IMR-90 (cell line): Measurements from ENCODE around the gene LPIN1. TPM values are rescaled to one million over a fixed set of nuclear protein-coding genes. Genes with fewer than 3 reads are reported as not detected.

Source experiments
- ATAC-seq: fragments of 200-7000 bp; cut with Tn5 transposase; 2 replicates; pipeline ENCODE4 v1.9.1; 2020; ENCODE audit warnings: low read depth, mild to moderate bottlenecking, moderate library complexity
- BruUV-seq: library from RNA; stranded (reverse); fragments of 400-500 nt; replicated peaks from 2 replicates; lab custom pipeline; 2021; lab: Mats Ljungman, UMichigan
- CTCF ChIA-PET: fragments of 300-600 bp; formaldehyde crosslinking; extraction: SDS; loops from one replicate; lab custom pipeline; 2021; ENCODE audit warnings: antibody characterized with exemption; lab: Yijun Ruan, JAX
- POLR2A ChIA-PET: fragments of 300-600 bp; sonication (Branson Sonifier 250); formaldehyde crosslinking; loops from one replicate; lab custom pipeline; 2022; ENCODE audit warnings: antibody characterized with exemption; ENCODE audit not compliant: unreplicated experiment; lab: Charles Lee
- DNase-seq: peaks from one replicate; pipeline ENCODE4 v3.0.0; 2013
- H2AFZ ChIP-seq: replicated peaks from 2 replicates; pipeline ENCODE3; 2013; ENCODE audit warnings: low read length, mild to moderate bottlenecking; ENCODE audit not compliant: poor library complexity
- H2AK5ac ChIP-seq: 2 replicates; pipeline ENCODE4 v1.6.1; 2013; ENCODE audit warnings: low read depth, low read length, inconsistent platforms
- H2AK9ac ChIP-seq: replicated peaks from 2 replicates; pipeline ENCODE3; 2013; ENCODE audit warnings: mild to moderate bottlenecking, low read depth, low read length, moderate library complexity; ENCODE audit not compliant: poor library complexity
- H2BK120ac ChIP-seq: 2 replicates; pipeline ENCODE4 v1.6.1; 2013; ENCODE audit warnings: low read depth, low read length, inconsistent platforms
- H2BK15ac ChIP-seq: 3 replicates; pipeline ENCODE4 v1.6.1; 2013; ENCODE audit warnings: low read depth, low read length, inconsistent platforms
- H2BK20ac ChIP-seq: 2 replicates; pipeline ENCODE4 v1.6.1; 2013; ENCODE audit warnings: low read depth, mild to moderate bottlenecking, inconsistent platforms, low read length, moderate library complexity
- H2BK5ac ChIP-seq: 2 replicates; pipeline ENCODE4 v1.6.1; 2013; ENCODE audit warnings: mild to moderate bottlenecking, low read depth, low read length, inconsistent platforms; ENCODE audit not compliant: poor library complexity, severe bottlenecking
- H3K14ac ChIP-seq: replicated peaks from 2 replicates; pipeline ENCODE4 v1.6.1; 2013; ENCODE audit warnings: low read depth, low read length, inconsistent platforms
- H3K18ac ChIP-seq: 2 replicates; pipeline ENCODE4 v1.6.1; 2013; ENCODE audit warnings: low read depth, low read length, control low read depth
- H3K23ac ChIP-seq: 2 replicates; pipeline ENCODE4 v1.6.1; 2013; ENCODE audit warnings: low read depth, low read length, inconsistent platforms
- H3K27ac ChIP-seq: 2 replicates; pipeline ENCODE4 v1.5.1; 2013; ENCODE audit warnings: mild to moderate bottlenecking, control low read depth, low read length; ENCODE audit not compliant: insufficient read depth
- H3K27me3 ChIP-seq: 2 replicates; pipeline ENCODE4 v1.6.1; 2013; ENCODE audit warnings: low read length; ENCODE audit not compliant: control insufficient read depth, insufficient read depth
- H3K36me3 ChIP-seq: 2 replicates; pipeline ENCODE4 v1.6.1; 2013; ENCODE audit warnings: low read length, mixed read lengths; ENCODE audit not compliant: control insufficient read depth, insufficient read depth
- H3K4ac ChIP-seq: 2 replicates; pipeline ENCODE4 v1.6.1; 2013; ENCODE audit warnings: low read depth, low read length, inconsistent platforms
- H3K4me1 ChIP-seq: 2 replicates; pipeline ENCODE4 v1.6.1; 2013; ENCODE audit warnings: low read length, mixed read lengths; ENCODE audit not compliant: control insufficient read depth, insufficient read depth
- H3K4me2 ChIP-seq: 2 replicates; pipeline ENCODE4 v1.6.1; 2013; ENCODE audit warnings: low read depth, mild to moderate bottlenecking, control low read depth, low read length, moderate library complexity
- H3K4me3 ChIP-seq: 2 replicates; pipeline ENCODE4 v1.5.1; 2013; ENCODE audit warnings: low read depth, mild to moderate bottlenecking, control low read depth, low read length, moderate library complexity; ENCODE audit not compliant: insufficient read depth
- H3K56ac ChIP-seq: 2 replicates; pipeline ENCODE4 v1.6.1; 2013; ENCODE audit warnings: low read length, inconsistent platforms; ENCODE audit not compliant: insufficient read depth; ENCODE audit errors: extremely low read depth
- H3K79me1 ChIP-seq, 2 experiments: 2 replicates each; pipeline ENCODE4 v1.6.1; 2013; ENCODE audit warnings: low read length in 2 of 2, inconsistent platforms in 1 of 2, low read depth in 1 of 2
- H3K9ac ChIP-seq: 2 replicates; pipeline ENCODE4 v1.6.1; 2013; ENCODE audit warnings: low read depth, low read length, control low read depth
- H3K9me1 ChIP-seq: 2 replicates; pipeline ENCODE4 v1.6.1; 2013; ENCODE audit warnings: low read length, inconsistent platforms; ENCODE audit not compliant: insufficient read depth
- H3K9me3 ChIP-seq: 2 replicates; pipeline ENCODE4 v1.6.1; 2013; ENCODE audit warnings: low read length; ENCODE audit not compliant: control insufficient read depth, insufficient read depth
- H4K20me1 ChIP-seq: 2 replicates; pipeline ENCODE4 v1.6.1; 2013; ENCODE audit warnings: low read length, inconsistent platforms; ENCODE audit not compliant: insufficient read depth
- H4K5ac ChIP-seq: 2 replicates; pipeline ENCODE4 v1.6.1; 2013; ENCODE audit warnings: mild to moderate bottlenecking, low read depth, low read length, control low read depth
- H4K8ac ChIP-seq, 2 experiments: 2 replicates each; pipeline ENCODE4 v1.6.1; 2013; ENCODE audit warnings: low read depth in 2 of 2, low read length in 2 of 2, control low read depth in 1 of 2, inconsistent platforms in 1 of 2
- H4K91ac ChIP-seq: 2 replicates; pipeline ENCODE4 v1.6.1; 2013; ENCODE audit warnings: low read depth, low read length, inconsistent platforms; ENCODE audit not compliant: insufficient read depth
- CEBPB ChIP-seq: IDR thresholded peaks from 2 replicates; pipeline ENCODE4 v1.6.1; 2012; ENCODE audit warnings: low read depth, low read length, improper control_type of control experiment
- CHD1 ChIP-seq: IDR thresholded peaks from 2 replicates; pipeline ENCODE4 v1.6.1; 2012; ENCODE audit warnings: low read depth, low read length, improper control_type of control experiment
- FOS ChIP-seq: fragments of 150-350 bp; IDR thresholded peaks from 2 replicates; pipeline ENCODE4 v1.6.1; 2016; ENCODE audit warnings: low read depth, low read length
- MAZ ChIP-seq: IDR thresholded peaks from 2 replicates; pipeline ENCODE4 v1.6.1; 2012; ENCODE audit warnings: low read depth, mild to moderate bottlenecking, low read length, improper control_type of control experiment, moderate library complexity, borderline replicate concordance
- NFE2L2 ChIP-seq: fragments of 150-350 bp; IDR thresholded peaks from 2 replicates; pipeline ENCODE4 v1.6.1; 2016; ENCODE audit warnings: low read depth, mild to moderate bottlenecking, low read length
- POLR2A ChIP-seq: IDR thresholded peaks from 2 replicates; pipeline ENCODE4 v1.6.1; 2012; ENCODE audit warnings: mild to moderate bottlenecking, low read depth, low read length
- RCOR1 ChIP-seq: IDR thresholded peaks from 2 replicates; pipeline ENCODE4 v1.6.1; 2012; ENCODE audit warnings: mild to moderate bottlenecking, low read length, improper control_type of control experiment; ENCODE audit not compliant: insufficient replicate concordance
- WGBS, 2 experiments: methylation state at CpG; one replicate each; pipeline versions ENCODE4 v1.1.5 to v1.1.7; 2013; ENCODE audit warnings: missing lambda C conversion rate in 2 of 2; ENCODE audit not compliant: insufficient read length in 1 of 2; ENCODE audit errors: extremely low coverage in 2 of 2; 5-methylcytosine and 5-hydroxymethylcytosine counted together
- dilution Hi-C: fragments of 300-500 bp; cut with HindIII; formaldehyde crosslinking; loops from one replicate; pipeline ENCODE4 v1.14.3; 2018; ENCODE audit warnings: low sequenced_read_pairs; ENCODE audit not compliant: unreplicated experiment
- in situ Hi-C: fragments of 300-500 bp; cut with MboI; formaldehyde crosslinking; loops from 3 replicates; pipeline ENCODE4 v1.14.3; 2019; ENCODE audit warnings: low sequenced_read_pairs, inconsistent platforms, mixed read lengths
- intact Hi-C: fragments of 100-400 bp; cut with micrococcal nuclease; formaldehyde crosslinking; loops from 2 replicates; pipeline ENCODE4 v1.10.0; 2022
- polyA plus RNA-seq, 3 experiments: library from polyadenylated mRNA; depleted of rRNA; stranded (reverse); fragments of >200 nt; gene quantifications; 2 replicates each; pipeline ENCODE4 v1.2.3, GENCODE V29; 2012; ENCODE audit warnings: low replicate concordance in 1 of 3
- total RNA-seq: library from RNA; depleted of rRNA; stranded (reverse); fragments of >200 nt; gene quantifications from 2 replicates; pipeline ENCODE4 v1.2.3, GENCODE V29; 2012
- TF ChIP-seq, protein P1 (sequence below): fragments of 150-350 bp; IDR thresholded peaks from 2 replicates; pipeline ENCODE4 v1.6.1; 2016; ENCODE audit warnings: low read depth, mild to moderate bottlenecking, low read length, moderate library complexity, borderline replicate concordance

The LPIN1 gene
- total and polyA plus RNA-seq, 2 of the 4 experiments (the other 2 are of a cell fraction), result 21.3 to 25.1 TPM

DNA sequence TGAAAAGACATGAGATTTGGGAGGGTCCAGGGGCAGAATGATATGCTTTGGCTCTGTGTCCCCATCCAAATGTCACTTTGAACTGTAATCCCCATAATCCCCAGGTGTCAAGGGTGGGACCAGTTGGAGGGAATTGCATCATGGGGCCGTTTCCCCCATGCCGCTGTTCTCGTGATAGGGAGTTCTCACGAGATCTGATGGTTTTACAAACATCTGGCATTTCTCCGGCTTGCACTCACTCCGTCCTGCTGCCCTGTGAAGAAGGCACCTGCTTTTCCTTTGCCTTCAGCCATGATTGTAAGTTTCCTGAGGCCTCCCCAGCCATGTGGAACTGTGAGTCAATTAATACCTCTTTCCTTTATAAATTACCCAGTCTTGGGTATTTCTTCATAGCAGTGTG is 51.4 kb downstream of the LPIN1 start:
- Histone ChIP-seq H4K20me1 (no peaks in the 10 kb centered on the region), H2BK5ac (no peak overlapping the region), H3K79me1 (no peaks in the 10 kb centered on the region), H3K4ac (no peak overlapping the region), H3K27ac (no peak overlapping the region), H4K5ac (no peak overlapping the region), H3K4me3 (no peak overlapping the region), H3K18ac (no peak overlapping the region), H3K4me1 (no peaks in the 10 kb centered on the region; the same call in 1 of the 2 replicates), H2BK20ac (no peak overlapping the region), H3K27me3 (no peaks in the 10 kb centered on the region), H3K4me2 (no peak overlapping the region), H3K56ac (no peak overlapping the region), H2BK15ac (no peak overlapping the region), H3K36me3 (peaks cover 41% of the 10 kb centered on the region), H2BK120ac (no peak overlapping the region), H3K9ac (no peak overlapping the region), H4K8ac (no peak overlapping the region), H3K9me1 (peaks cover 4% of the 10 kb centered on the region), H2AK5ac (no peak overlapping the region), H3K14ac (no peak overlapping the region), H3K23ac (no peak overlapping the region), H2AFZ (no peak overlapping the region), H2AK9ac (no peak overlapping the region), H3K9me3 (no peaks in the 10 kb centered on the region), H4K91ac (no peak overlapping the region)
- POLR2A ChIA-PET, result no interaction called here
- in situ Hi-C loops (no loop called here), dilution Hi-C loops (no loop called here), intact Hi-C loops (no loop called here)
- DNase-seq, result no peak
- 91% methylated on average over 5 of the region's 6 CpGs; no CpG with 5 or more reads in 1 of the 2 experiments for WGBS, 2 experiments
- no peak for TF ChIP-seq CEBPB
- no peak for TF ChIP-seq NFE2L2
- no peak for TF ChIP-seq CHD1
- TF ChIP-seq, protein P1, sequence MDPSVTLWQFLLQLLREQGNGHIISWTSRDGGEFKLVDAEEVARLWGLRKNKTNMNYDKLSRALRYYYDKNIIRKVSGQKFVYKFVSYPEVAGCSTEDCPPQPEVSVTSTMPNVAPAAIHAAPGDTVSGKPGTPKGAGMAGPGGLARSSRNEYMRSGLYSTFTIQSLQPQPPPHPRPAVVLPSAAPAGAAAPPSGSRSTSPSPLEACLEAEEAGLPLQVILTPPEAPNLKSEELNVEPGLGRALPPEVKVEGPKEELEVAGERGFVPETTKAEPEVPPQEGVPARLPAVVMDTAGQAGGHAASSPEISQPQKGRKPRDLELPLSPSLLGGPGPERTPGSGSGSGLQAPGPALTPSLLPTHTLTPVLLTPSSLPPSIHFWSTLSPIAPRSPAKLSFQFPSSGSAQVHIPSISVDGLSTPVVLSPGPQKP, result no peak
- TF ChIP-seq FOS, result no peak
- no peak for TF ChIP-seq MAZ
- no peak for TF ChIP-seq POLR2A
- no peak for TF ChIP-seq RCOR1
- BruUV-seq, result no TSS peak
- no peak for ATAC-seq
- CTCF ChIA-PET, result no interaction called here
